GM23338 (cell line): ENCODE data around the gene REXO5. TPM values are rescaled to one million over a fixed set of nuclear protein-coding genes. Genes with fewer than 3 reads are reported as not detected.

Source experiments
- ATAC-seq: fragments of 200-7000 bp; cut with Tn5 transposase; 3 replicates; pipeline ENCODE4 v1.9.1; 2020
- DNase-seq: peaks from one replicate; pipeline ENCODE4 v3.0.0-alpha.2; 2015; ENCODE audit warnings: low spot score
- H2AFZ ChIP-seq: fragments of 200-600 bp; sonication (generic); 2 replicates; pipeline ENCODE4 v1.8.0; 2016; ENCODE audit warnings: antibody characterized with exemption, mild to moderate bottlenecking, moderate library complexity
- H3F3A ChIP-seq: fragments of 200-600 bp; sonication (generic); replicated peaks from 2 replicates; pipeline ENCODE4 v1.8.0; 2017; ENCODE audit warnings: antibody characterized with exemption, mixed run types, low read depth
- H3K27ac ChIP-seq: fragments of 200-600 bp; sonication (generic); 2 replicates; pipeline ENCODE4 v1.6.1; 2016; ENCODE audit warnings: low read depth
- H3K27me3 ChIP-seq: fragments of 200-600 bp; sonication (generic); 2 replicates; pipeline ENCODE4 v1.8.0; 2016; ENCODE audit warnings: mild to moderate bottlenecking, mixed run types, moderate library complexity; ENCODE audit not compliant: insufficient read depth
- H3K36me3 ChIP-seq: fragments of 200-600 bp; sonication (generic); 2 replicates; pipeline ENCODE4 v1.8.0; 2016; ENCODE audit warnings: mild to moderate bottlenecking; ENCODE audit not compliant: insufficient read depth
- H3K4me1 ChIP-seq: fragments of 200-600 bp; sonication (generic); 2 replicates; pipeline ENCODE4 v1.8.0; 2016; ENCODE audit warnings: mild to moderate bottlenecking, moderate library complexity; ENCODE audit not compliant: insufficient read depth
- H3K4me2 ChIP-seq: fragments of 200-600 bp; sonication (generic); 2 replicates; pipeline ENCODE4 v1.7.1; 2017; ENCODE audit warnings: mixed run types
- H3K4me3 ChIP-seq: fragments of 200-600 bp; sonication (generic); 2 replicates; pipeline ENCODE4 v1.6.1; 2016; ENCODE audit warnings: mixed run types
- H3K79me2 ChIP-seq: fragments of 200-600 bp; sonication (generic); replicated peaks from 2 replicates; pipeline ENCODE4 v1.8.0; 2017; ENCODE audit warnings: mild to moderate bottlenecking; ENCODE audit not compliant: insufficient read depth
- H3K9me2 ChIP-seq: fragments of 200-600 bp; sonication (generic); 2 replicates; pipeline ENCODE4 v1.8.0; 2017; ENCODE audit not compliant: insufficient read depth
- H4K20me1 ChIP-seq: fragments of 200-600 bp; sonication (generic); replicated peaks from 2 replicates; pipeline ENCODE4 v1.8.0; 2017; ENCODE audit warnings: mild to moderate bottlenecking; ENCODE audit not compliant: insufficient read depth
- H3K27ac Mint-ChIP-seq: 2 replicates; pipeline ENCODE4 v1.8.0; 2020; ENCODE audit warnings: inconsistent platforms, mild to moderate bottlenecking, moderate library complexity, mixed read lengths
- H3K27me3 Mint-ChIP-seq: 3 replicates; pipeline ENCODE4 v1.8.0; 2022; ENCODE audit warnings: low read depth, mild to moderate bottlenecking, moderate library complexity, mixed read lengths, inconsistent platforms; ENCODE audit not compliant: insufficient read depth, poor library complexity
- H3K36me3 Mint-ChIP-seq: 3 replicates; pipeline ENCODE4 v1.8.0; 2021; ENCODE audit warnings: low read depth, mild to moderate bottlenecking, inconsistent platforms, moderate library complexity, mixed read lengths
- H3K4me1 Mint-ChIP-seq: 3 replicates; pipeline ENCODE4 v1.8.0; 2020; ENCODE audit warnings: mild to moderate bottlenecking, inconsistent platforms, mixed read lengths
- H3K4me3 Mint-ChIP-seq: 3 replicates; pipeline ENCODE4 v1.8.0; 2021; ENCODE audit warnings: moderate library complexity, mild to moderate bottlenecking, inconsistent platforms, mixed read lengths
- H3K9me3 Mint-ChIP-seq: 3 replicates; pipeline ENCODE4 v1.8.0; 2020; ENCODE audit warnings: moderate library complexity, mild to moderate bottlenecking, inconsistent platforms, mixed read lengths
- CREB1 ChIP-seq: fragments of 250-450 bp; sonication (Bioruptor Pico); IDR thresholded peaks from 2 replicates; pipeline ENCODE4 v1.5.0; 2020; ENCODE audit warnings: low read depth, mild to moderate bottlenecking, moderate library complexity
- EZH2 ChIP-seq: fragments of 200-600 bp; sonication (generic); IDR thresholded peaks from one replicate; pipeline ENCODE4 v1.8.0; 2017; ENCODE audit warnings: antibody characterized with exemption, mild to moderate bottlenecking, low read depth; ENCODE audit not compliant: unreplicated experiment
- EZH2phosphoT487 ChIP-seq: fragments of 200-600 bp; sonication (generic); IDR thresholded peaks from one replicate; pipeline ENCODE4 v1.8.1; 2018; ENCODE audit warnings: antibody characterized with exemption; ENCODE audit not compliant: unreplicated experiment
- NANOG ChIP-seq: IDR thresholded peaks from 2 replicates; pipeline ENCODE4 v1.6.1; 2016; ENCODE audit warnings: antibody characterized with exemption, borderline replicate concordance
- POLR2AphosphoS5 ChIP-seq: IDR thresholded peaks from 2 replicates; pipeline ENCODE4 v1.6.1; 2016; ENCODE audit warnings: antibody characterized with exemption, low read depth
- ZNF114 ChIP-seq: fragments of 250-450 bp; sonication (Bioruptor Pico); IDR thresholded peaks from 2 replicates; pipeline ENCODE4 v1.5.0; 2020; ENCODE audit warnings: mild to moderate bottlenecking, moderate library complexity
- ZNF331 ChIP-seq: fragments of 250-450 bp; sonication (Bioruptor Pico); IDR thresholded peaks from 2 replicates; pipeline ENCODE4 v1.5.0; 2020; ENCODE audit warnings: low read depth, mild to moderate bottlenecking, moderate library complexity
- polyA plus RNA-seq: library from polyadenylated mRNA; unstranded; fragments of >200 nt; fragmentation: Nextera tagmentation; extraction: Ambion mirVana; gene quantifications from 2 replicates; pipeline ENCODE4 v1.2.1, GENCODE V29; 2016
- total RNA-seq: library from RNA; depleted of rRNA; stranded (reverse); fragments of >200 nt; shearing (Covaris generic); gene quantifications from 2 replicates; pipeline ENCODE4 v1.2.3, GENCODE V29; 2014
- TF ChIP-seq, protein P1 (sequence below): IDR thresholded peaks from one replicate; pipeline ENCODE4 v1.6.1; 2018; ENCODE audit warnings: antibody characterized with exemption; ENCODE audit not compliant: unreplicated experiment
- TF ChIP-seq, protein P2 (sequence below), 2 experiments: fragments of 200-600 bp in 1 of 2; sonication (generic) in 1 of 2; conservative IDR thresholded peaks; 2 replicates each; pipeline versions ENCODE4 v1.5.1 to v1.6.1; 2016 to 2017; ENCODE audit warnings: antibody characterized with exemption in 2 of 2, low read depth in 2 of 2, mild to moderate bottlenecking in 2 of 2, moderate library complexity in 1 of 2

The REXO5 gene
- total and polyA plus RNA-seq, 2 experiments from 2014 or later: 6.5 to 6.9 TPM

- Mint-ChIP-seq H3K36me3 (peaks cover 18% of the 10 kb centered on the region), H3K27ac (no peak overlapping the region), H3K27me3 (peaks cover 2% of the 10 kb centered on the region), H3K4me1 (no peaks in the 10 kb centered on the region; the same call in 1 of the 3 replicates), H3K4me3 (no peak overlapping the region), H3K9me3 (no peaks in the 10 kb centered on the region)
- Histone ChIP-seq H2AFZ (no peak overlapping the region), H3K9me2 (no peaks in the 10 kb centered on the region), H3F3A (no peaks in the 10 kb centered on the region), H3K4me1 (no peaks in the 10 kb centered on the region), H4K20me1 (no peaks in the 10 kb centered on the region), H3K4me3 (no peak overlapping the region), H3K4me2 (no peak overlapping the region), H3K79me2 (no peaks in the 10 kb centered on the region), H3K27ac (no peak overlapping the region), H3K36me3 (0 out of 2 replicates have a peak, but pooled peaks cover 5% of the 10 kb centered on the region), H3K27me3 (no peaks in the 10 kb centered on the region)
- TF ChIP-seq NANOG: no peak
- no peak for TF ChIP-seq EZH2
- TF ChIP-seq, protein P1, sequence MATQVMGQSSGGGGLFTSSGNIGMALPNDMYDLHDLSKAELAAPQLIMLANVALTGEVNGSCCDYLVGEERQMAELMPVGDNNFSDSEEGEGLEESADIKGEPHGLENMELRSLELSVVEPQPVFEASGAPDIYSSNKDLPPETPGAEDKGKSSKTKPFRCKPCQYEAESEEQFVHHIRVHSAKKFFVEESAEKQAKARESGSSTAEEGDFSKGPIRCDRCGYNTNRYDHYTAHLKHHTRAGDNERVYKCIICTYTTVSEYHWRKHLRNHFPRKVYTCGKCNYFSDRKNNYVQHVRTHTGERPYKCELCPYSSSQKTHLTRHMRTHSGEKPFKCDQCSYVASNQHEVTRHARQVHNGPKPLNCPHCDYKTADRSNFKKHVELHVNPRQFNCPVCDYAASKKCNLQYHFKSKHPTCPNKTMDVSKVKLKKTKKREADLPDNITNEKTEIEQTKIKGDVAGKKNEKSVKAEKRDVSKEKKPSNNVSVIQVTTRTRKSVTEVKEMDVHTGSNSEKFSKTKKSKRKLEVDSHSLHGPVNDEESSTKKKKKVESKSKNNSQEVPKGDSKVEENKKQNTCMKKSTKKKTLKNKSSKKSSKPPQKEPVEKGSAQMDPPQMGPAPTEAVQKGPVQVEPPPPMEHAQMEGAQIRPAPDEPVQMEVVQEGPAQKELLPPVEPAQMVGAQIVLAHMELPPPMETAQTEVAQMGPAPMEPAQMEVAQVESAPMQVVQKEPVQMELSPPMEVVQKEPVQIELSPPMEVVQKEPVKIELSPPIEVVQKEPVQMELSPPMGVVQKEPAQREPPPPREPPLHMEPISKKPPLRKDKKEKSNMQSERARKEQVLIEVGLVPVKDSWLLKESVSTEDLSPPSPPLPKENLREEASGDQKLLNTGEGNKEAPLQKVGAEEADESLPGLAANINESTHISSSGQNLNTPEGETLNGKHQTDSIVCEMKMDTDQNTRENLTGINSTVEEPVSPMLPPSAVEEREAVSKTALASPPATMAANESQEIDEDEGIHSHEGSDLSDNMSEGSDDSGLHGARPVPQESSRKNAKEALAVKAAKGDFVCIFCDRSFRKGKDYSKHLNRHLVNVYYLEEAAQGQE: no peak
- no peak for TF ChIP-seq ZNF331 (CRISPR knock-in tag)
- TF ChIP-seq, protein P2, sequence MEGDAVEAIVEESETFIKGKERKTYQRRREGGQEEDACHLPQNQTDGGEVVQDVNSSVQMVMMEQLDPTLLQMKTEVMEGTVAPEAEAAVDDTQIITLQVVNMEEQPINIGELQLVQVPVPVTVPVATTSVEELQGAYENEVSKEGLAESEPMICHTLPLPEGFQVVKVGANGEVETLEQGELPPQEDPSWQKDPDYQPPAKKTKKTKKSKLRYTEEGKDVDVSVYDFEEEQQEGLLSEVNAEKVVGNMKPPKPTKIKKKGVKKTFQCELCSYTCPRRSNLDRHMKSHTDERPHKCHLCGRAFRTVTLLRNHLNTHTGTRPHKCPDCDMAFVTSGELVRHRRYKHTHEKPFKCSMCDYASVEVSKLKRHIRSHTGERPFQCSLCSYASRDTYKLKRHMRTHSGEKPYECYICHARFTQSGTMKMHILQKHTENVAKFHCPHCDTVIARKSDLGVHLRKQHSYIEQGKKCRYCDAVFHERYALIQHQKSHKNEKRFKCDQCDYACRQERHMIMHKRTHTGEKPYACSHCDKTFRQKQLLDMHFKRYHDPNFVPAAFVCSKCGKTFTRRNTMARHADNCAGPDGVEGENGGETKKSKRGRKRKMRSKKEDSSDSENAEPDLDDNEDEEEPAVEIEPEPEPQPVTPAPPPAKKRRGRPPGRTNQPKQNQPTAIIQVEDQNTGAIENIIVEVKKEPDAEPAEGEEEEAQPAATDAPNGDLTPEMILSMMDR (conservative IDR thresholded peaks at IDR 0.05; ENCODE audit: low read depth in 2 of 2): no peak
- no peak for TF ChIP-seq EZH2phosphoT487
- TF ChIP-seq ZNF114 (CRISPR knock-in tag): no peak
- TF ChIP-seq POLR2AphosphoS5: no peak
- TF ChIP-seq CREB1: no peak
- DNase-seq (no peak), ATAC-seq (no peak)
Observed at GRCh38 chr16:20846030-20846429, 39.7 kb downstream of the REXO5 start.

- Mint-ChIP-seq H3K36me3 (peaks cover 16% of the 10 kb centered on the region), H3K4me1 (no peaks in the 10 kb centered on the region; the same call in 1 of the 3 replicates), H3K9me3 (no peaks in the 10 kb centered on the region), H3K4me3 (no peak overlapping the region), H3K27me3 (peaks cover 2% of the 10 kb centered on the region), H3K27ac (no peak overlapping the region)
- H3K79me2 ChIP-seq: no peaks in the 10 kb centered on the region
- H3K4me2 ChIP-seq: no peak overlapping the region
- H3F3A ChIP-seq: no peaks in the 10 kb centered on the region
- no peaks in the 10 kb centered on the region for H3K27me3 ChIP-seq
- H3K4me1 ChIP-seq: peaks cover 3% of the 10 kb centered on the region
- H2AFZ ChIP-seq: no peak overlapping the region
- no peak for TF ChIP-seq EZH2phosphoT487
- TF ChIP-seq ZNF114 (CRISPR knock-in tag): no peak
- TF ChIP-seq CREB1: no peak
- TF ChIP-seq, protein P1: no peak
- H3K9me2 ChIP-seq: no peaks in the 10 kb centered on the region
- ATAC-seq (no peak), DNase-seq (no peak)
- H3K36me3 ChIP-seq: 0 out of 2 replicates have a peak, but pooled peaks cover 5% of the 10 kb centered on the region
- H3K27ac ChIP-seq: no peak overlapping the region
- H4K20me1 ChIP-seq: no peaks in the 10 kb centered on the region
- no peak overlapping the region for H3K4me3 ChIP-seq
Observed at GRCh38 chr16:20846551-20846950, 40.2 kb downstream of the REXO5 start.
